ENCODE results near the gene GRK5. TPM values are rescaled to one million over a fixed set of nuclear protein-coding genes. Genes with fewer than 3 reads are reported as not detected.

GRK5 gene
- total RNA-seq, 4 donors from 2014 or later = 11.6 to 38.2 (median 21.4) TPM

GRCh38 chr10:119498889-119499676 is 291.7 kb downstream of the GRK5 start:
- TF ChIP-seq CTCF (IDR thresholded peaks at IDR 0.05; ENCODE audit: low read depth) = no peak

GRCh38 chr10:119499677-119500002 is 292.3 kb downstream of the GRK5 start:
- no peak for TF ChIP-seq CTCF (IDR thresholded peaks at IDR 0.05; ENCODE audit: low read depth)

GRCh38 chr10:119500123-119500795 is 292.9 kb downstream of the GRK5 start:
- TF ChIP-seq CTCF (IDR thresholded peaks at IDR 0.05; ENCODE audit: low read depth) = no peak

- no peak for TF ChIP-seq CTCF (IDR thresholded peaks at IDR 0.05; ENCODE audit: low read depth)
Measured at GRCh38 chr10:119500821-119501220, 293.4 kb downstream of the GRK5 start.

- no peak for TF ChIP-seq CTCF (IDR thresholded peaks at IDR 0.05; ENCODE audit: low read depth)
Measured at GRCh38 chr10:119501690-119502089, 294.3 kb downstream of the GRK5 start.

GRCh38 chr10:119502209-119502608 is 294.8 kb downstream of the GRK5 start:
- no peak for TF ChIP-seq CTCF (IDR thresholded peaks at IDR 0.05; ENCODE audit: low read depth)

GRCh38 chr10:119502618-119503155 is 295.3 kb downstream of the GRK5 start:
- TF ChIP-seq CTCF (IDR thresholded peaks at IDR 0.05; ENCODE audit: low read depth) = no peak
